ENCODE measurements around the gene CELF6. TPM values are rescaled to one million over a fixed set of nuclear protein-coding genes. Genes with fewer than 3 reads are reported as not detected.

CELF6 gene
- polyA plus RNA-seq, 3 donors, result 3.1 to 7.0 (median 3.9) TPM

- no peak for DNase-seq (ENCODE audit: extremely low read depth in 1 of 11, low read depth in 9 of 11, low spot score in 4 of 11)
Measured at GRCh38 chr15:72235298-72235697, 84.7 kb downstream of the CELF6 start.

Other genes starting within 250 kb of the CELF6 start
- 10 to 100 TPM; 32.6 to 38.1 (median 34.2) TPM for gene MYO9A, start 202.0 kb downstream of the CELF6 start, polyA plus RNA-seq (ENCODE audit: insufficient read length in 3 of 3)
- 1 to 10 TPM; 6.1 to 7.0 (median 6.3) TPM for gene SENP8, start 201.8 kb downstream of the CELF6 start, polyA plus RNA-seq (ENCODE audit: insufficient read length in 3 of 3)
- gene GRAMD2A, start 122.4 kb downstream of the CELF6 start, polyA plus RNA-seq (ENCODE audit: insufficient read length in 3 of 3), result 10 to 100 TPM in 1 of 3 donors, 1 to 10 TPM in 2; 7.0 to 15.4 (median 8.7) TPM
- gene PKM, start 89.0 kb downstream of the CELF6 start, polyA plus RNA-seq (ENCODE audit: insufficient read length in 3 of 3), result 100 to 1,000 TPM; 636 to 752 (median 681) TPM
- gene PARP6, start 47.6 kb downstream of the CELF6 start, polyA plus RNA-seq (ENCODE audit: insufficient read length in 3 of 3), result 100 to 1,000 TPM in 2 of 3 donors, 10 to 100 TPM in 1; 88.5 to 141 (median 106) TPM
- 100 to 1,000 TPM; 105 to 135 (median 111) TPM for gene HEXA, start 55.9 kb upstream of the CELF6 start, polyA plus RNA-seq (ENCODE audit: insufficient read length in 3 of 3)
- gene TMEM202, start 78.1 kb upstream of the CELF6 start, polyA plus RNA-seq (ENCODE audit: insufficient read length in 3 of 3), result not detected
- gene ARIH1, start 154.2 kb upstream of the CELF6 start, polyA plus RNA-seq (ENCODE audit: insufficient read length in 3 of 3), result 100 to 1,000 TPM; 189 to 194 (median 193) TPM